NCI-H1694 treated with DMSO at 0.1 percent for 48 hours (cell line): ENCODE results near the gene TYW1.
"Not testable (repeated sequence)": the region's sequence is repeated elsewhere in the genome, so short reads cannot be mapped to it uniquely, and the experiment has no call there.

Experiments
- DNase-seq: peaks from one replicate; lab custom pipeline; 2025; lab: John Stamatoyannopoulos, UW

Gene TYW1, protein sequence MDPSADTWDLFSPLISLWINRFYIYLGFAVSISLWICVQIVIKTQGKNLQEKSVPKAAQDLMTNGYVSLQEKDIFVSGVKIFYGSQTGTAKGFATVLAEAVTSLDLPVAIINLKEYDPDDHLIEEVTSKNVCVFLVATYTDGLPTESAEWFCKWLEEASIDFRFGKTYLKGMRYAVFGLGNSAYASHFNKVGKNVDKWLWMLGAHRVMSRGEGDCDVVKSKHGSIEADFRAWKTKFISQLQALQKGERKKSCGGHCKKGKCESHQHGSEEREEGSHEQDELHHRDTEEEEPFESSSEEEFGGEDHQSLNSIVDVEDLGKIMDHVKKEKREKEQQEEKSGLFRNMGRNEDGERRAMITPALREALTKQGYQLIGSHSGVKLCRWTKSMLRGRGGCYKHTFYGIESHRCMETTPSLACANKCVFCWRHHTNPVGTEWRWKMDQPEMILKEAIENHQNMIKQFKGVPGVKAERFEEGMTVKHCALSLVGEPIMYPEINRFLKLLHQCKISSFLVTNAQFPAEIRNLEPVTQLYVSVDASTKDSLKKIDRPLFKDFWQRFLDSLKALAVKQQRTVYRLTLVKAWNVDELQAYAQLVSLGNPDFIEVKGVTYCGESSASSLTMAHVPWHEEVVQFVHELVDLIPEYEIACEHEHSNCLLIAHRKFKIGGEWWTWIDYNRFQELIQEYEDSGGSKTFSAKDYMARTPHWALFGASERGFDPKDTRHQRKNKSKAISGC

DNA sequence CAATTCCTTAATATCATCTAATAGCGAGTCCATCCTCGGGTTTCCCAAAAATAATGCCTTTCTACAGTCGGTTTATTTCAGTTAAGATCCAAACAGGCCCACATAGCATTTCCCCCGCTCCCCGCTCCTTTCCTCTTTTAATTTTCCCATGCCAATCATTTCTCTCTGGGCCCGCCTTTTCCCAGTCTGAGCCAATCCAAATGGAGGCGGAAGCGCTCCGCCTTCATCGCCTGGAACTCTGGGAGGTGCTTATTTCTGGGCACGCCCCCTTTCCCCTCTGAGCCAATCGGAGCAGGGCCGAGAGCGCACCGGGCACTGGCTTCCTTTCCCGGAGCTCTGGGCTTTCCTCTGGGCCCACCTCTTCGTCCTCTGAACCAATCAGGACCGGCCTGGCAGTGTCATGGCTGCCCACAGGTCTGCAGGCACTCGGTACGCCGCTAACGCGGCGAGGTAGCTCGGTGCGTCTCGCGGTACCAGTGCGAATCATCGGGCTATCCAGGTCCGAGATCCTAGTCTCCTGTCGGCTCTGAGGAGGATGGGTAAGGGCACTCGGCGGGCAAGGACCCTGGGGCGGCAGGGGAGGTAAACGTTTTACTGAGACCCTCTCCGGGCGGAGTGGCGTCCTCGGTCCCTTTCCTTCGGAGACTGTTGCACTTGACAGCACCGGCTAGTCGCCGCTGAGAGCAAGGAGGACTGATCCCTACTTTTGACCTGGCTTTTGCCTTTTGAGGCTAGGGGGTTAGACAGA is at the start of gene TYW1:
TYW1 (plus strand) TSS at position 390 of the 748 bp plus-strand sequence; CDS start at position 536, 146 bp downstream.
- peak; percentile 98 for DNase-seq

DNA sequence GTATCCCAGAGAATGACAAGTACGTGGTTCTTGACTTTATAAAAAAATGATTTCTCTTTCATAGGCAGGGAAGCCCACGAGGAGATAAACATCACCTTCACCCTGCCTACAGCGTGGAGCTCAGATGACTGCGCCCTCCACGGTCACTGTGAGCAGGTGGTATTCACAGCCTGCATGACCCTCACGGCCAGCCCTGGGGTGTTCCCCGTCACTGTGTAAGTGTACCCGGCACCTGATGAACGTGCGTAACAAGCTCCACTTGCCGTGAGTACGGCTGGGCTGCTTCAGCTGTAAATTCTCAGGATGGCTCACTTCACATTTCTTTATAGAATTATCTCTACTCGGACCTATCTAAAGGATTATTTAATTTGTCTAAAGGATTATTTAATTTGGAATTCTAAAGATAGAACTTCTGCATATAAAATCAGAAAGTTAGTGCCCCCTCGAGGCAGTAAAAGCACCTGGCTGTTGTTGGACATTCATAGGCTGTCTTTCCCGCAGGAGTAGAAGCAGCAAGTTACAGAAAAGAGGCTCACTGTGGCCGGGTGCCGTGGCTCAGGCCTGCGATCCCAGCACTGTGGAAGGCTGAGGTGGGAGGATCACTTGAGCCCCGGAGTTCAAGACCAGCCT is 48.0 kb upstream of the TYW1 start:
- no peak for DNase-seq

DNA sequence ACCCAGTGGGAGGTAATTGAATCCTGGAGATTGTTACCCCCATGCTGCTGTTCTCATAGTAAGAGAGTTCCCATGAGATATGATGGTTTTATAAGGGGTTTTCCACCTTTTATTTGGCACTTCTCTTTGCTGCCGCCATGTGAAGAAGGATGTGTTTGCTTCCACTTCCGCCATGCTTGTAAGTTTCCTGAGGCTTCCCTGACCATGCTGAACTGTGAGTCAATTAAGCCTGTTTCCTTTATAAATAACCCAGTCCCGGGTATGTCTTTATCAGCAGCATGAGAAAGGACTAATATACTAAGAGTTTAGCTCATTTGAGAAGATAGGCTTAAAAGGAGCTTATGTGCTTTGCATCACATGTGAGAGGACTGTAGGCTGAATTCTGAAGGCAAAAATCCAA is 46.3 kb upstream of the TYW1 start:
- no peak for DNase-seq

DNA sequence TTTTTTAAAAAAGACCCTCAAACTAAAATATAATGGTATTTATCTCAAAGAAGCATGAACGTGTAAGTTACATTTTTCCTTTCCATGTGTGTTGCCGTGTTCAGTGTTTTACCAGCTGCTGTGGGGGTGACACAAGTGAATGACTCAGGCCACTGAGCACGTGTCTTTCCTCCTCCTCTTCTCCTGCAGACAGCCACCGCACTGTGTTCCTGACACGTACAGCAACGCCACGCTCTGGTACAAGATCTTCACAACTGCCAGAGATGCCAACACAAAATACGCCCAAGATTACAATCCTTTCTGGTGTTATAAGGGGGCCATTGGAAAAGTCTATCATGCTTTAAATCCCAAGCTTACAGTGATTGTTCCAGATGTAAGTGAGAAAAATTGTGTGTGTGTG is 45.9 kb upstream of the TYW1 start:
- DNase-seq, result no peak

DNA sequence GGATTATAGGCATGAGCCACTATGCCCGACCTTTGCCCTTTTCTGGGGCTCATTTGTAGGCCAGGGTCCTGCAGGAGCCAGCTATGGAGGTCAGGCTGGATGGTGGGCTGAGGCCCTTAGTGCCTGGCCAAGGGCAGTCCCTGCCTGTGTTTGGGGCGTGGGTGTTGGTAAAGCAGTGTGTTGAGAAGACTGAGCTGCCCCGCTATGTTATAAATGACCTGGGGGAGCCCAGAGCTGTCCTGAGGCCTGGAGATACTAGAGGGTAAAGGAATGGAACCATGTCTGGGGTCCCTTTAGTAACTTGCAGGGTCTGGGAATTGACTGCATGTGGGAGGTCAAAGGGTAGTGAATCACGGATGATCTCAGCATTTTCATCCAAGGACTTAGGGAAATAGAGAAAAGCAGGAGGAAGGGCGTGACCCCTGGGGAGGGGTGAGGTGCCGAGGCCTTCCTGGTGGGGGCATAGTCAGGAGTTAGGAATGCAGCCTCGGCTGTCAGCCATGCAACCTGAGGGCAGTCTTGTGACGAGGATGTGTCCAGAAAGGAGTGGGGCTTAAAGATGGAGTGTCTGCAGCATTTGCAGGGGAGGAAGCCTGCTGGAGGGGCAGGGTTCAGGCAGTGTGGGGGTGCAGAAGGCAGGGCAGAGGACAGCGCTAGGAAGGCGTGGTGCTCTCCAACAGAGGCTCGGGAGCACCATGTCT is 44.1 kb upstream of the TYW1 start:
- DNase-seq, result no peak

DNA sequence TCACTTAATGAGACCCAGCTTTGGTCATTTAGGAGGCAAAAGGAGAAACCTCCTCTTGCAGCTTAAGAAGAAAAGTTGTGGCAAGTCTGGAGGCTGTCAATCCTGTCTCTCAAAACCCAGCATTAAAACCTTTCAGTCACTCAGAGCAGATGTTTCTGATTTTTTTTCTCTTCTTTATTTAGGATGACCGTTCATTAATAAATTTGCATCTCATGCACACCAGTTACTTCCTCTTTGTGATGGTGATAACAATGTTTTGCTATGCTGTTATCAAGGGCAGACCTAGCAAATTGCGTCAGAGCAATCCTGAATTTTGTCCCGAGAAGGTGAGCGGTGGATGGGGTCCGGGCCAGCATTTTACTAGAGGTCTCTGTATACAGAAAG is 43.6 kb upstream of the TYW1 start:
- no peak for DNase-seq

DNA sequence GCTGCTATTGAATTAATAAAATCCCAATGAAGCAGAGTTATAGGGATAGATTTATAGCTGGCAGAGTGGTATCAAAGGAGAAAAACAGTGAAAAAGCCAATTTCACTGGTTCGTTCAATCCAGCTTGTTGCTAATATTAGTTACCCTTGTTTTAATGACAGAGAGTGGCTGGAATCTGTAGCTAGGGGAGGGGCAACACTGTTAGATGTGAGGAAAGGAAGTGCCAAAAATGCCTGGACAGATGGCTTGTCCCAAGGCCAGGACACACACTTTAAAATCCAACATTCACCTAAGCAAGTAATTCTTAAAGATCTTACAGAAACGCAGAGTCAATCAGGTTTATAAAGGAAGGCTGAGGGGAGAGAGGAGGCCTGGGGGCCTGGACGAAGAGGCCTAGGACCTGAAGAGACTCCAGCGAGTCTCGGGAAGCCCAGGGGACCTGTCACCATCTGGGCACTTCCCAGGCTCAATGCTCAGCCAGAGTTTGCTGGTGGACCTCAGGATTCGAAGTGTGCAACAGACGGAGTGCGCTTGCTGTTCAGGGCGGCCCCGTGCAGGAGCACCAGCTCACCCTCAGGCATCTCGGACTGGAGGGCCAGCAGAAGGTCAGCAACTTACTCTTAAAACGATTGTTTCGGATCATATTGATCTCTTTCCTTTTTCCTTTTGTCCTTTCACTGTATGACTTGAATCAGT is 38.9 kb upstream of the TYW1 start:
- DNase-seq, result no peak

DNA sequence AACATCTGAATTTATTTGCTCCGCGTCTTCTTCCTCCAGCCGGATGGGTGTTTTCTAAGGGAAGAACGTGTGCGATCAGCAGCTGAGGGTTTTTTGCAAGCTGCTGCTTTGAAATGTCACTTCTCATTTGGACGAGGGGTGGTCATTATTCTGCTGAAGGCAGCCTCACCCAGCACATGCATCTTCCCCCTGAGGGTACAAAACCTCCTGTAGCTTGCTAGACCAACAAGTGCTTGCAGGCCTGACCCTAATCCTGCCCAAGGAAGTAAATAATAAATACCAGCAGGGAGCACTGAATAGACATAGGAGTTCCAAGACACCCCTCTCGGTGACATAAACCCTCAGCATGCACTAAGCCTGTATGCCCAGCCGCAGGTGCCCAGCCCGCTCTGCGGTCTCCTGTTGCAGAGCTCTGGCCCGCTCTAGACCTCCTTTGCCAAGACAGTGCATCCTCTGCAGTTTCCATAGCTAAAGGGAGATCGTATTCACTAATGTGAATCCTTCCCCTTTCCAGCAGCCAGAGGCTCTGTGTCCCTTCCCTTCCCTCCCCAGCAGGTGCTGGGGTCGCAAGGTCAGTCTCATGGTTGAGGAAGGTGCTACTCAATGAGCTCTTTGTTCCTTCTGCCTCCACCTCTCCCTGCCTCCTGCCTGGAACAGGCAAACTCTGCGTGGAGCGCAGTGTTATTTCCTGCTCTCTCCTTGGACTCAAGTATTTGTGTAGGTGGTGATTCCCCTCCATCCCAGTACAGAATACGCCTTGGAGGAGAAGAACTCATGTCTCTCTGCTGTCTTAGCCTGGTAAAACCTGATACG is 37.9 kb upstream of the TYW1 start:
- no peak for DNase-seq

DNA sequence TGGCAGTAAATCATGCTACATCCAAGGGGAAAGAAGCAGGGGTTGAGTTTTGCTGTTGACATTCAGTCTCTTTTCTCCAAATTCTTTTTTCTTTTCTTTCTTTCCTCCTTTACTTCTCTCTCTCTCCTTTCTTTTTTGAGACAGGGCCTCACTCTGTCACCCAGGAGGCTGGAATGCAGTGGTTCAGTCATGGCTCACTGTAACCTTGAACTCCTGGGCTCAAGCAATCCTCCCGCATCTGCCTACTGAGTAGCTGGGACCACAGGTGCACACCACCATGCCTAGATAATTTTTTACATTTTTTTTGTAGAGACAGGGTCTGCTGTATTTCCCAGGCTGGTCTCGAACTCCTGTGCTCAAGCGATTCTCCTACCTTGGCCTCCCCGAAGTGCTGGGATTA is 36.4 kb upstream of the TYW1 start:
- no peak for DNase-seq

DNA sequence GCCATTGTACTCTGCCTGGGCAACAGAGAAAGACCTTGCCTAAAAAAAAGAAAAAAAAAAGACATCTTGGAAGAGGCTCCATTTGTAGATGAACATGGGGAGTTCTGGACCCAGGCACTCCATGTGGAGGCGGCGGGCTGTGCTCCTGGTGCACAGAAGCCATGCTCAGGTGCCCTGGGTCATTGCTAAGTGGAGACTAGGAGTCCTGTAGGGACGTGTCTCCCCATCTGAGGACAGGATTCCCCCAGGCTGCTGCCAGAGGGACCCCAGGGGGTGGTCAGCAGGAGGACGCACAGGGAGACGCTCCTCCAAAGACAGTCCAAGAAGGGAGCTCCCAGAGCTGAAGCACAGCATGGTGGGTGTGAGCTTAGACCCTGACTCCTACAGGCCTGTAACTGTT is 35.5 kb upstream of the TYW1 start:
- DNase-seq, result no peak

DNA sequence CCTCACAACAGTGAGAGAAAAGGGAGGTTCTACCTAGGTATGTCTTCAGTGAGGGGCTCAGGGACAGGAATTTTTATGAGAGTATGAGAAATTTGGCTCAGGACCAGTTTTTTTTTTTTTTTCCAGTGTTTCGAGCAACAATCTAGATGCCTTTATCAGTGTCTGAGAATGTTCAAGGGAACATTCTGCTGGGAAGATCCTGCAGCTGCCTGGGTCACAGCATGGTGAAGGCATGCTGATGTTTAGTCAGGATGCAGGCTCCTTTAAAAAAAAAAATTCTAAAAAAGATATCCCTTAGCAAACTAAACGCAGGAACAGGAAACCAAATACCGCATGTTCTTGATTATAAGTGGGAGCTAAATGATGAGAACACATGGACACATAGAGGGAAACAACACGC is 32.2 kb upstream of the TYW1 start:
- DNase-seq, result no peak

DNA sequence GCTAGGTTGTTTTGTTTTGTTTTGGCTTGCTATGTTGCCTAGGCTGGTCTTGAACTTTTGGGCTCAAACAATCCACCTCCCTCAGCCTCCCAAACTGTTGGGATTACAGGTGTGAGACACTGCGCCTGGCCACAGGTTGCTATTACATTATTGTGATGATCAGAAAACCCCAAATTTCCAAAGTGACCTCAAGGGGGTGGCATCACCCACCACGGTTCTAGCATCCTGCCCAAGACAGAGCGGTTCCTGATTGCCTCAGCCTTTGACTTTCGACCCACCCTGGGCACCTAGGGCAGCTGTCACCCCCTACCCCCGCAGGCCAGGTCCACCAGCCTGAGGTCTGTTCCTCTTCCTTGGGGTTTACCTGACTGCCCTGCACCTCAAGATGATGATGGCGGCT is 29.6 kb upstream of the TYW1 start:
- no peak for DNase-seq

DNA sequence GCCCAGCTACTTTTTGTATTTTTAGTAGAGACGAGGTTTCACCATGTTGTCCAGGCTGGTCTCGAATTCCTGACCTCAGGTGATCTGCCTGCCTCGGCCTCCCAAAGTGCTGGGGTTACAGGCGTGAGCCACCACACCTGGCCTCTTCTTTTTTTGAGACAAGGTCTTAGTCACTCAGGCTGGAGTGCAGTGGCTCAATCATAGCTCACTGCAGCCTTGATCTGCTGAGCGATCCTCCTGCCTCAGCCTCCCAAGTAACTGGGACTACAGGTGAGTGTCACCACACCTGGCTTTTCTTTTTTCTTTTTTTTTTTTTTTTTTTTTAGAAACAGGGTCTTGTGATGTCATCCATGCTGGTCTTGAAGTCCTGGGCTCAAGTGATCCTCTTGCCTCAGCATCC is 27.6 kb upstream of the TYW1 start:
- DNase-seq, result not testable (repeated sequence)

DNA sequence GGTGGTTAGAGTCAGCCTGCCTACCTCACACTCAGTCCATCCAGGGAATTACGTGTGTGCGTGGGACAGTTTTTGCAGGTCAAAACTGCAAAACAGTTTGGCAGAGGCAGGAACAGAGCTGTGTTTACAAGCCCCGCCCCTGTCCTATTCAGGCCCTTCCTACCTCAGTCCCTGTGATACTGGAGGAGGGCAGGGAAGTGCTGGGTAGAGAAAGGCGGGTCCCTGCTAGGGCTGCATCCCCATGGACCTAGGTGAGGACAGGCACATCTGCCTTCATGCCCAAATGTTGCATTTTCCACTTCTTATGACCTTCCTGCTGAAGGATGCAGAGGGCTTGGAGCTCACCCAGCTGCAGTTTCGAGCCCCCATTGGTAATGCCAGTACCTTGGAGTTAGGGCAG is 26.3 kb upstream of the TYW1 start:
- DNase-seq, result no peak

DNA sequence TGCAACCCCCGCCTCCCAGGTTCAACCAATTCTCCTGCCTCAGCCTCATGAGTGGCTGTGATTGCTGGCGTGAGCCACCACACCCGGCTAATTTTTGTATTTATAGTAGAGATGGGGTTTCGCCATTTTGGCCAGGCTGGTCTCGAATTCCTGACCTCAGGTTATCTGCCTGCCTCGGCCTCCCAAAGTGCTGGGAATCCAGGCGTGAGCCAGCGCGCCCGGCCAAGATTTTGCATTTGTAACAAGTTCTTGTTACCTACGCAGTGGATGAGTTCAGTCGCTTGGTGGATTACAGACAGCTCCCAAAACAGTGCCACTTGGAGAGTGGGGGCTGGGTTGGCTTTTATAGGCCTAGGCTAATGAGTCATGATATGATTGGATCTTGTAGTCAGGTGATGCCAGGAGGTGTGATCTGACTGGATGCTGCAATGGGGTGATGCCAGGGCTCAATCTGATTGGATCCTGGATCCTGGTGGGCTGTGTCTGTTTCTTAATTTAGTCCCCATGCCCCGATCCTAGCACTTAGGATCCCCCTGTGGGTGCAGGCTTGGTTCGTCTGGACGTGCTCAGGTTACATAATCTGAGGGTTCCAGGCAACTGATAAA is 21.5 kb upstream of the TYW1 start:
- DNase-seq, result no peak

DNA sequence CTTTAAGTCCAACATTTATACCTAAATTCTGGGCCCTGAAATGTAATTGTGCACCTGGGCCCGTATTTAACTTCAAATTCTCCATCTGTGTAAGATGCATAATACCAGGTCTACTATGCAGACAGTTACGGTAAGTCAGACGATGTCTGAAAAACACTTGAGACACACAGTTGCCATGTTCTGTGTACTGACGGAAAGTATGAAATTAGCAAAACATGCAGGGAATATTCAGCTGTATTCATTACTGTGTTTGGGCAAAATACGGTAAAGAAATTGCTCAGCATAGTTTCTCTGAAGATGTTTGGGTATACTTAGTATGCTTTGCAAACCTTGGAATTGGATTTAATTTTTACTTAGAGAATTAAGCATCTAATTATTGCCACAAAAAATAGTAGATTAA is 18.3 kb upstream of the TYW1 start:
- DNase-seq, result not testable (repeated sequence)

DNA sequence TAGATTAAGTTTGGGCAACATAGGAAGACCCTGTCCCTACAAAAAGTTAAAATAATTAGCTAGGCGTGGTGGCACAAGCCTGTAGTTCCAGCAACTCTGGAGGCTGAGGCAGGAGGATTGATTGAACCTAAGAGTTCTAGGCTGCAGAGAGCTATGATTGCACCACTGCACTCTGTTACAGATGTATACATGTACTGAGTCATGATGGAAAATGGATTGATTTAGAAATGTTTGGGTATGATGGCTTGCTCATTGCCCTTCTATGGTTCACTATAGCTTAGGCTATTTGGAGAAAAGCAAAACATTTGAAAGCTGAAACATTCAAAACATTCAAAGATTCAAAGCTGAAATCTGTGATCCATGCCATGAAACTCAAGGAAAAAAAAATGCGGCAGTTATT is 17.6 kb upstream of the TYW1 start:
- not testable (repeated sequence) for DNase-seq

DNA sequence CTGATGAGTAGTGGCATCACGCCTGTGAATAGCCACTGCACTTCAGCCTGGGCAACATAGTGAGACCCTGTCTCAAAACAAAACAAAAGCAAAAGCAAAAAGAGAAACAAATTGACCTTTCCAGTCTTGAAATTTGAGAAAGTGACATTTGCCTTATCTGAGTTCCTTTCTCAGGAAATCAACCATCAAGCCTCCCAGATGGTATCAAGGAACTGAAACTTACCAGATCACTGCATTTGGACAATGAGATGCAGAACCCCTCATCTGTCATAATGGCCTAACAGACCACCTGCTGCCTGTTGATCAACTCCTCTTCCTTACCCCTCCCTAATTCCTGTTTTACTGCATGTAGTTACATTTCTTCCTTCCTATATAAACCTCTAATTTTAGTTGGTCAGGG is 16.3 kb upstream of the TYW1 start:
- DNase-seq, result not testable (repeated sequence)

DNA sequence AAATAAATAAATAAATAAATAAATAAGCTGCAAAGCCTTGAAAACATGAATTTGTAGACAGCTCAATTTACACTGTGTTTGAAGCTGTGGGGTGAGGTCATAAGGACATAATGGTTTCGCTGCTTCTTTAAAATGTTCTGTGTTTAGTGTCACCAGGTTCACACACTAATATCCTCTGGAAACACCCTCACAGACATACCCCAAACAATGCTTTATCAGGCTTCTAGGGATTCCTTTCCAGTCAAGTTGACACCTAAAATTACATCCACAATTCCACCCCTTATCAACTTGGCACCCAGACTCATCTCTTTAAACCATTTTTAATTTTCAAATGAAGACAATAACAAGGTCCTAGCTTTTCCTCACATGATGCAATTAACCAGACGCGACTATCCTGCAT is 7.1 kb upstream of the TYW1 start:
- DNase-seq, result not testable (repeated sequence)

DNA sequence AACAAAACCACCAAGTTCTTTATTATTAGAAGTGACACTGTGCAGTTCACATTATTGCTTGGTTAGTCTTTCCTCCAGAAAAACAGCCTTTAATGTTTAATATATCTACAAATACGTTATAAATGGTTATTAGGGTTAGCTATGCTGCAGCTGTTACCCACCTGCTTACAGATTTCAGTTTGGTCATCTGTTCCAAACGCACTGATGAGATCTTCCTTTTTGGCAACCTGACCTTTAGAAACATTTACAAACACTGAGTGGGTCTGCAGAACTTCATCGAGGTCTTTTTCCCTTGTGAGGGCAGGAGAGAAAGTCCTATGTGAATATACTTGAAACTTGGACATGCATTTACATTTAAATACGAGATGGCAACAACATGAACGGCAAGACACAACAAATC is 2.6 kb upstream of the TYW1 start:
- not testable (repeated sequence) for DNase-seq
